Breast epithelium (tissue), 3 donors: ENCODE measurements around the gene ATP6AP2.

Experiments
- CTCF ChIP-seq, 3 donors: fragments of 450-650 bp; IDR thresholded peaks; one replicate each; pipeline ENCODE4 v1.5.1; 2016 to 2017; ENCODE audit warnings: antibody characterized with exemption in 3 of 3, mild to moderate bottlenecking in 3 of 3, moderate library complexity in 3 of 3
- POLR2A ChIP-seq: fragments of 450-650 bp; IDR thresholded peaks from one replicate; pipeline ENCODE4 v1.6.1; 2016; ENCODE audit warnings: antibody characterized with exemption, mild to moderate bottlenecking, moderate library complexity
- POLR2AphosphoS5 ChIP-seq, 3 donors: sonication (generic); formaldehyde crosslinking; IDR thresholded peaks; one replicate each; pipeline ENCODE4 v1.6.1; 2017; ENCODE audit warnings: antibody characterized with exemption in 3 of 3

DNA sequence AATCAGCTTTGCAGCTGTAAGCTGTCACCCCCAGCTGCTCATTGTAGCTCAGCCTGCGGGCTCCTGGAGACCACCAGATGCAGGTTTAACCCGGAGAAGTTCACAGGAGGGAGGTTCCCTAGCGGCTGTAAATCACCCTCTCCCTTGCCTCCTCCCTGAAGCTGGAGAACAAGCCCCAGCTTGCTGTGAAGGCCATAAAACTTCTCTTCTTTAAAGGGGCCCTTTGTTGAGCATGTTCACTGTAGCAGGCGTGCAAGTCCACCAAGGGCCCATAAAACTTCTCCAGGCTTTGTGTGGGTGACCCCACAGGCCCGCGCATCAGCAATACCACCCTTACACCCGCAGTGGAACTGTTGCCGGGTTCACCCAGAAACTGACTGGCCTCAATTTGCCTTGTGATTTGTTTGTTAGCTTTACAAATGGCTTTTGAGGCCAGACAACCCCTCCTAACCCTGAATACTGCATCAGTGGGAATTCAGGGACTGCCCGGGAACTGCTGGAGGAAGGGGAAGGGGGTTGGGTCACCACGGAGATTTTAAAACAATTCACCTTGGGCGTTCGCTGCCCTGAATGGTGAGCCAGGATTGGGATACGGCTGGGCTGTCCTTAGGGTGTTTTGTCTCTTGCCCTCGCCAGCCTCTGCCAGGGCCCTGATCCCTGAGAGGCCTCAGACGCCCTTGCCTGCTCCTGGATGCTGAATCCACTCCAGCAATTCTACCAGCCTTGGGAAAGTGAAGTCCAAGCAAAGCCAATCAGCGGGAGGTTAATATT is 49.5 kb upstream of the ATP6AP2 start:
- TF ChIP-seq CTCF (IDR thresholded peaks at IDR 0.05), result no peak
- no peak for TF ChIP-seq POLR2A
- no peak for TF ChIP-seq POLR2AphosphoS5 (IDR thresholded peaks at IDR 0.05)
